ENCODE measurements around the gene SPATA4.

SPATA4 gene

GRCh38 chr4:176238157-176238610 lies 42.8 kb upstream of the SPATA4 start:
- TF ChIP-seq CTCF (conservative IDR thresholded peaks at IDR 0.05; ENCODE audit: low read depth, low read length) = no peak
- Histone ChIP-seq H3K36me3 (ENCODE audit: insufficient read depth) (no peaks in the 10 kb centered on the region), H3K9ac (no peak overlapping the region), H3K79me2 (ENCODE audit: insufficient read depth, low read depth) (no peaks in the 10 kb centered on the region), H3K4me3 (IDR thresholded peaks at IDR 0.05; ENCODE audit: insufficient read depth, low read depth, low read length) (no peak overlapping the region), H2AFZ (ENCODE audit: low read depth) (no peak overlapping the region), H4K20me1 (ENCODE audit: insufficient read depth) (no peaks in the 10 kb centered on the region), H3K4me1 (ENCODE audit: low read depth, poor library complexity, severe bottlenecking) (no peaks in the 10 kb centered on the region), H3K27me3 (ENCODE audit: insufficient read depth, low read depth) (no peaks in the 10 kb centered on the region), H3K27ac (no peak overlapping the region), H3K4me2 (no peak overlapping the region)

GRCh38 chr4:176236946-176237345 lies 41.6 kb upstream of the SPATA4 start:
- Histone ChIP-seq H3K79me2 (ENCODE audit: insufficient read depth, low read depth) (no peaks in the 10 kb centered on the region), H3K4me3 (IDR thresholded peaks at IDR 0.05; ENCODE audit: insufficient read depth, low read depth, low read length) (no peak overlapping the region), H4K20me1 (ENCODE audit: insufficient read depth) (no peaks in the 10 kb centered on the region), H3K4me1 (ENCODE audit: low read depth, poor library complexity, severe bottlenecking) (no peaks in the 10 kb centered on the region), H2AFZ (ENCODE audit: low read depth) (no peak overlapping the region), H3K27me3 (ENCODE audit: insufficient read depth, low read depth) (no peaks in the 10 kb centered on the region), H3K9ac (no peak overlapping the region), H3K36me3 (ENCODE audit: insufficient read depth) (no peaks in the 10 kb centered on the region), H3K27ac (no peak overlapping the region), H3K4me2 (no peak overlapping the region)
- TF ChIP-seq CTCF (conservative IDR thresholded peaks at IDR 0.05; ENCODE audit: low read depth, low read length) = no peak

GRCh38 chr4:176230836-176231235 lies 35.5 kb upstream of the SPATA4 start:
- Histone ChIP-seq H2AFZ (ENCODE audit: low read depth) (no peak overlapping the region), H3K4me2 (no peak overlapping the region), H3K27me3 (ENCODE audit: insufficient read depth, low read depth) (no peaks in the 10 kb centered on the region), H3K27ac (no peak overlapping the region), H3K4me3 (IDR thresholded peaks at IDR 0.05; ENCODE audit: insufficient read depth, low read depth, low read length) (no peak overlapping the region), H4K20me1 (ENCODE audit: insufficient read depth) (no peaks in the 10 kb centered on the region), H3K4me1 (ENCODE audit: low read depth, poor library complexity, severe bottlenecking) (no peaks in the 10 kb centered on the region), H3K79me2 (ENCODE audit: insufficient read depth, low read depth) (no peaks in the 10 kb centered on the region), H3K9ac (no peak overlapping the region), H3K36me3 (ENCODE audit: insufficient read depth) (no peaks in the 10 kb centered on the region)
- no peak for TF ChIP-seq CTCF (conservative IDR thresholded peaks at IDR 0.05; ENCODE audit: low read depth, low read length)

- no peak overlapping the region for H3K4me2 ChIP-seq
- no peak overlapping the region for H3K27ac ChIP-seq
- H3K36me3 ChIP-seq (ENCODE audit: insufficient read depth) = no peaks in the 10 kb centered on the region
- H3K27me3 ChIP-seq (ENCODE audit: insufficient read depth, low read depth) = no peaks in the 10 kb centered on the region
- no peak overlapping the region for H3K9ac ChIP-seq
- H4K20me1 ChIP-seq (ENCODE audit: insufficient read depth) = no peaks in the 10 kb centered on the region
- no peaks in the 10 kb centered on the region for H3K4me1 ChIP-seq (ENCODE audit: low read depth, poor library complexity, severe bottlenecking)
- H3K79me2 ChIP-seq (ENCODE audit: insufficient read depth, low read depth) = no peaks in the 10 kb centered on the region
- no peak overlapping the region for H3K4me3 ChIP-seq (IDR thresholded peaks at IDR 0.05; ENCODE audit: insufficient read depth, low read depth, low read length)
- no peak overlapping the region for H2AFZ ChIP-seq (ENCODE audit: low read depth)
- TF ChIP-seq CTCF (conservative IDR thresholded peaks at IDR 0.05; ENCODE audit: low read depth, low read length) = no peak
Observed at GRCh38 chr4:176229645-176230044, 34.3 kb upstream of the SPATA4 start.

Data from KMS-11 (cell line).